Bronchial epithelial cell (primary cell): ENCODE results near the gene HECW1. TPM values are rescaled to one million over a fixed set of nuclear protein-coding genes. Genes with fewer than 3 reads are reported as not detected.
A peak's percentile ranks its signal among the peaks of the same experiment; 100 is the strongest.
"Not testable (repeated sequence)": the region's sequence is repeated elsewhere in the genome, so short reads cannot be mapped to it uniquely, and the experiment has no call there.

Source experiments
- DNase-seq: peaks from one replicate; pipeline ENCODE4 v3.0.0-alpha.2; 2010; ENCODE audit warnings: low read depth
- FAIRE-seq: peaks from 2 replicates; lab custom pipeline; 2011; peaks lifted over from hg19 to GRCh38; lab: Jason Lieb, UNC
- H3K27me3 ChIP-seq: 2 replicates; pipeline ENCODE4 v1.5.1; 2011; ENCODE audit warnings: low read length; ENCODE audit not compliant: control insufficient read depth, insufficient read depth
- H3K36me3 ChIP-seq: 2 replicates; pipeline ENCODE4 v1.5.1; 2011; ENCODE audit warnings: low read length; ENCODE audit not compliant: control insufficient read depth, insufficient read depth
- H3K4me3 ChIP-seq: 2 replicates; pipeline ENCODE4 v1.5.1; 2011; ENCODE audit warnings: mild to moderate bottlenecking, low read depth, low read length, control low read depth
- CTCF ChIP-seq: IDR thresholded peaks from 2 replicates; pipeline ENCODE4 v1.5.1; 2011; ENCODE audit warnings: mild to moderate bottlenecking, moderate library complexity, low read length, control low read depth, inconsistent platforms; ENCODE audit not compliant: insufficient read depth, severe bottlenecking
- total RNA-seq: library from RNA; depleted of rRNA; stranded (reverse); fragments of >200 nt; gene quantifications from 2 replicates; pipeline ENCODE4 v1.2.1, GENCODE V29; 2014

Gene HECW1
- total RNA-seq, 1 donor from 2014 or later: under 0.01 TPM

- Histone ChIP-seq H3K4me3 (no peak overlapping the region), H3K36me3 (no peaks in the 10 kb centered on the region), H3K27me3 (peaks cover 2% of the 10 kb centered on the region)
- FAIRE-seq (no peak), DNase-seq (peak; percentile 68)
- no peak for TF ChIP-seq CTCF
Measured at GRCh38 chr7:43135129-43135528, 22.7 kb downstream of the HECW1 start.

- FAIRE-seq: no peak
- Histone ChIP-seq H3K27me3 (peaks cover 4% of the 10 kb centered on the region), H3K4me3 (no peak overlapping the region), H3K36me3 (no peaks in the 10 kb centered on the region)
- TF ChIP-seq CTCF: no peak
- no peak for DNase-seq
Measured at GRCh38 chr7:43136064-43136463, 23.6 kb downstream of the HECW1 start.

- not testable (repeated sequence) for DNase-seq, H3K36me3 ChIP-seq, H3K4me3 ChIP-seq, FAIRE-seq, H3K27me3 ChIP-seq
Measured at GRCh38 chr7:43137121-43137744, 24.8 kb downstream of the HECW1 start.

GRCh38 chr7:43137811-43138210, 25.4 kb downstream of the HECW1 start:
- peaks cover 2% of the 10 kb centered on the region for H3K27me3 ChIP-seq
- no peak for TF ChIP-seq CTCF
- no peaks in the 10 kb centered on the region for H3K36me3 ChIP-seq
- DNase-seq (no peak), FAIRE-seq (no peak)
- no peak overlapping the region for H3K4me3 ChIP-seq

GRCh38 chr7:43138710-43139109, 26.3 kb downstream of the HECW1 start:
- FAIRE-seq: no peak
- TF ChIP-seq CTCF: no peak
- peaks cover 2% of the 10 kb centered on the region for H3K27me3 ChIP-seq
- no peak overlapping the region for H3K4me3 ChIP-seq
- no peaks in the 10 kb centered on the region for H3K36me3 ChIP-seq
- DNase-seq: no peak

GRCh38 chr7:43139137-43139536, 26.7 kb downstream of the HECW1 start:
- H3K4me3 ChIP-seq: no peak overlapping the region
- no peak for FAIRE-seq
- H3K27me3 ChIP-seq: peaks cover 2% of the 10 kb centered on the region
- no peak for DNase-seq
- H3K36me3 ChIP-seq: no peaks in the 10 kb centered on the region
- no peak for TF ChIP-seq CTCF
